Frontal cortex (tissue), 4 donors: ENCODE results near the gene LHFPL2. TPM values are rescaled to one million over a fixed set of nuclear protein-coding genes. Genes with fewer than 3 reads are reported as not detected.

Source experiments
- DNase-seq, 2 donors: peaks; one replicate each; pipeline ENCODE4 v3.0.0; 2012; ENCODE audit warnings: low spot score in 2 of 2
- FAIRE-seq: peaks from 2 replicates; lab custom pipeline; 2012; peaks lifted over from hg19 to GRCh38; lab: Jason Lieb, UNC
- total RNA-seq: library from RNA; depleted of rRNA; stranded (reverse); fragments of >200 nt; gene quantifications from one replicate; pipeline ENCODE4 v1.2.3, GENCODE V29; 2014
- donor health status: control.
- donor health status: control.
- donor health status: control.

The LHFPL2 gene
- total RNA-seq, 1 donor from 2014 or later: 23.2 TPM

DNA sequence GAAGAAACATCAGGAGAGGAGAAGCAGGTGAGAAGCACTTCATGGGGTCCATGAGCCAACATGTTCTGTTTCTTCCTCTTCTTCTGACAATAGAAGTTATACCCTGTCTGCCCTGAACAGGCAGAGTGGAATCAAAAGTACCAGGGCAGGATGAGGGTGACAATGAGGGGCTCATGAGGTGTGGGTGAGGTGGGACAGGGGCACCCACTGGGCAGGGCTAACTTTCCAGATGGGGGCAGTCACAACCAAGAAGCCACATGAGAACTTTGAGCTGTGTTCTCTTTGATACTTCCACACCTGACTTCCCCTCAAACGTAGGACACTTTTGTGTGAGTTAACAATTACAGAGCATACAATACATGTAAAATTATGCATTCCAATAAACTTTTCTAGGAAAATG, 92.7 kb downstream of the LHFPL2 start:
- no peak for DNase-seq
- FAIRE-seq: no peak

DNA sequence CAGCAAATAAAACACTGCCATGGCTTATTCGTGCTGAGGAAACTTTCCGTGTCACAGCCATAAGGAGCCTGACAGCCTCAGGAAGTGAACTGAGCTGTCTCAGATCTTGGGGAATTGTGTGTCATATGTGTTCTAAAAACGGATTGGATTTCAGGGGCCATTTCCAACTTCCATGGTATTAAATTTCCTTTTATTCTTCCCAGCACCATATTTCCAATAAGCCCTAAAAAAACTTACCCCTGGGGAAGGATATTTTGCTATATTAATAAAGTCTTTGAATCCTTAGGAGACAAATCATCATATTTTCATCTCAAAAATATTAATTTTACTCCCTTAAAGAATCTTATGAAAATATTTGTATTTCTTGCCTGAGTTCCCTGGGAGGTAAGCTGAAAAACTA, 93.9 kb downstream of the LHFPL2 start:
- no peak for FAIRE-seq
- DNase-seq: no peak

DNA sequence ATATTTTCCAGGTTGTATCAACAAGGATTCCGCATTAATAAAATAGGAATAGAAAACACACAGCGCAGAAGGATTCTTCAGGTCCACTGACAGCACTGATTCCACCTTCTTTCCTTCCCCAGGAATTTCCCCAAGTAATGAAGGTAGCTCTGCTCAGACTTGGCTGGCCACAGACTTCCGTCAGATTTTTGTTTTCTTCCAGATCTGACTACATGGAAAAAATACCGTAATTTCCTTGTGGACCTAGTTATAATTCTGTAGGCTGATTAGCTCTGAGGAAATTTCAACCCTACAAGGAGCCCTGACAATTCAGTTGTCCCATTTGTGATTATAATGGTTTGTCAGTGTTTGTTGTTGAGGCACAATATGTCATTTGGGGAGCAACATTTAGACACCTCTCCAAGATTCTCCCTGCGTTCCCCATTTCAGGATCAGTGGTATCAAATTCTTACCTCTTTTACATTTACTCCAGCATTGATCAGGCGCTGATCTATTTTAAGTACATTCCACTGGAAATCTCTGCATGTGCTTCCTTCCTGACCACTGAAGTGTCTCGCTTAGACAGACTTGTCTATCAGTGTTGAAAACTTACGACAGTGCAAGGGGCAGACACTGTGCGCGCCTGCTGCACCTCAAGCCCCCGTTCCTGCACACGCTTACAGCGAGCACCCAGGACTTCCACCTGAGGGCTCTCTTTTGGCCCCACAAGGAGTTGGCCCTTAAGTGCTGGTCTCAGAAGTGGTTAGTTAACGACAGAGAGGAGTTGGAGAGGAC, 94.8 kb downstream of the LHFPL2 start:
- DNase-seq (no peak), FAIRE-seq (no peak)

DNA sequence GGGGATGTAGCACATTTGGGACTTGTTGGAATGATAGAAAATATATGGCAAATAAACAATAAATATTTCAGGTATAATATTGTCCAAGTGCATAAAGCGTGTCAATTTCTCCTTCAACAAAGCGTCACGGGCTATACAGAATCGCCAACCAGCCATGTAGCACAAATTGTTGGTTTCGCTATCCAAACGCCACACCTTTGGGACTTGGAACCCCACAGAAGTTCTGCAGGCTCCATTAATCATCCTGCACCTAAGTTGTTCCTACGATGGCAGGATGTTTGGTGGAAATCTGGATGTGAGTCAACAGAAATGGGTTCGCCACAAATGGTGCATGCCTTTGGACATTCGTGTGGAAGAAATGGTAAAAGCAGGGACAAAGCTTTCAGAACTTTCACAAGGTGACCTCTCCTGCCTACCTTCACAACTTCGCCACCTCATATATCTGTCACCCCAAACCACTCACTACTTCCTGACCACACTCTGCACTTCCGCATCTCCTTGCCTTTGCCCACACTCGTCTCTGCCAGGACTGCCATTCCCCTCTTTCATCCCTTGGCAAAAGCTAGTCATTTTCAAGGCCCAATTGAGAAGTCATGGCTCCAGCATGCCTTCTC, 95.7 kb downstream of the LHFPL2 start:
- FAIRE-seq: no peak
- DNase-seq: no peak

DNA sequence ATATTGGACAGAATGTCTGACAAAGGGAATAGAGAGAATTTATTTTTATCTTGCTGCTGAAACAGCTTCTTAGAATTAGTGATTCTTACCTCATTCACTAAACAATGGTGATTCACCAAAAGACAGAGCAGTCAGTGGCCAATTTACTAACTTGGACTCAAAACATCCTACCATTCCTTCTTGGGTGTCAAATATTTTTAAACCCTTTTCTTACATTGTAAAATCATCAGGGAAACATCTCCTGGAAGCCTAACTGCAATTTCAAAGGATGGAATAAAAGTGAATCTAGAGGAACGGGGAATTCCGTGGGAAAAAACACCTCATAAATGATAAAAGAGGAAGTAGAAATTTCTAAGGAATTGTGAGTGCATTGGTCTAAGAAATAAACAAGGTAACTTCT, 97.7 kb downstream of the LHFPL2 start:
- FAIRE-seq (no peak), DNase-seq (no peak)

GRCh38 chr5:78549043-78549442, 99.5 kb downstream of the LHFPL2 start:
- FAIRE-seq (no peak), DNase-seq (no peak)

DNA sequence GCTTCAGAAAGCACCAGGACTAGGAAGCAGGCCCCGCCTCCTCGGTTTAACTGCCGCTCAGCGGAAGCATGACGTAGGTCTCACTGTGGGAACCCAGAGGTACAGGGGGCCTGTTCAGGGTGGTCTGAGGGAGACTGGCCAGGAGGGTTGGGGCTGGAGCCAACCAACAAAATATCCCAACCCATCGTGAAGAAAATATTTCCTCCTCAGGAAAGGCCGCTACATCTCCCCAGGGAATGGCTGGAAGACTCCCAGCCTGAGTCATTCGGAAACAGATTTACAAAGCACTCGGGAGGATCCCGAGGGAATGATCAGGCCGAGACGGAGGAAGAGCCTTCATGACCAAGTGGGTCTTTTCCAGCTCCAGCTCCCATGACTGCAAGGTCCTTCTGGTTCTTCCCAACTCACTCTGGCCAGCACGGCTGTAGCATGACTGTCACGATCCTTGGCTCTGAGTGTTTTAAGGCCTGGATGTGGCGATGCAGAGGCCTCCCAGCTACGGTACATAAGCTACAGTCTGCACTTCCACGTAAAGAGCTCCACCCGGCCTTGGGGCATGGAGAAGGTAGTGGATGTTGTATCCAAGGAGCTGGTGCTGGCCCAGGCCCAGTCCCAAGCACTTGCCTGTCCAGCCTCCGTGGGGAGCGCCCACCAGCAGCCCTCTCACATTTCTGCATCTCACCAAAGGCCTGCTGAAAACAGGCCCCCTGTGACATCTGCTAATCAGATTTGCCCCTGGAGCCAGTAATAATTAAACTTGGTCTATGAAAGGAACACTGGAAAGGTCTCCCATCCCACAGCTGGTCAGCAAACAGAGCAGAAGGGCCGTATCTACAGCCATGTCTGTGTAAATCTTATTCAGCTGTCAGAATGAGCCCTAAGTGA, 100.6 kb downstream of the LHFPL2 start:
- DNase-seq (no peak), FAIRE-seq (no peak)

DNA sequence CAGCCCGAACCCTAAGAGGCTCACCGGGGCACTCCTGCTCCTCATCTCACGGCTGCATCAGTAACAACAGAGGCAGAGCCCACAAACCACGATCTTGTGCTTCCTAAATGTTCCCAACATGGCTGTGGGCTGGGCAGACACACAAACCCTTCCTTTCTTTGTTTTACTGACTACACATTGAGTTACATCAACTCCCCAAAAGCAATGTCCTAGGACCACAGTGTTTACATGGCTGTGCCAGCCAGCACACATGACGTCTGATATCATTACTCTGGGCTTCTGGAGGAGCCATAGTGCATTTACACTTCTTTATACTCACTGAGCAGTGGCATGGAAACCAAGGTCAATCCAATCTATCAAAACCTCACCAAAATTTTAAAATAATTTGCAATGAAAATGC, 101.4 kb downstream of the LHFPL2 start:
- FAIRE-seq (no peak), DNase-seq (no peak)

DNA sequence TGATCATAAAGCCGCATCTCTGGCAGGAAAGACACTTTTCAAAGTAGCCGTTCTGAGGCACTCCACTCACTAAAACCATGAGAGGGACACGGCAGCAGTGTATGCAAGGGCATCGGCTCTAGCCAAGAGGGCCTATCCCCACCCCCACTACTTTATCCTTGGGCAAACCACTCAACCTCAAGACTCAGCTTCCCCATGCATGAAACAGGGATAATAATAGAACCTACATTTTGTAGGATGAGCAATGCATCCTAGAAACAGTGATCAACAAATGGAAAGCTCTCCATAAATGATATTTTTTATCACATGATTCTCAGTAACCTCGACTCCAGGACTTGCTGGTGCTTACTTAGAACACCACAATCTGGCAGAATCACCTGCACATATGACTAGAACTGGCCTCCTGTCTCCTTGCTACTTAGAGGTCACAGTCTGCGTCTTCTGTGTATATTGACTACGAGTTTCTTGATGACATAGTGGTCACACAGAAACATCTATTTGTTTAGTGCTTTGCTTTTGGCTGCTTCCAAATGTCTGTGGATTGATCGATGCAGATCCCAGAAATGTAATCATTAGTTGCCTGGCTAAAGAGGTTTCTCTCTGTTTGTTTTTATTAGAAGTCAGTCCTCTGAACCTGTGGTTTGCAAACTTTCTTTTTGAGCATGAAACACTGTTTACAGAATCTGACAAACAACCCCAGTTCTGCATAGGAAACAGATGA, 102.1 kb downstream of the LHFPL2 start:
- no peak for FAIRE-seq
- no peak for DNase-seq

- FAIRE-seq: no peak
- DNase-seq: no peak
Measured at GRCh38 chr5:78545406-78545805, 103.2 kb downstream of the LHFPL2 start.

- FAIRE-seq (no peak), DNase-seq (no peak)
Measured at GRCh38 chr5:78544561-78545201, 103.9 kb downstream of the LHFPL2 start.

- DNase-seq: no peak
- no peak for FAIRE-seq
Measured at GRCh38 chr5:78543916-78544315, 104.7 kb downstream of the LHFPL2 start.

DNA sequence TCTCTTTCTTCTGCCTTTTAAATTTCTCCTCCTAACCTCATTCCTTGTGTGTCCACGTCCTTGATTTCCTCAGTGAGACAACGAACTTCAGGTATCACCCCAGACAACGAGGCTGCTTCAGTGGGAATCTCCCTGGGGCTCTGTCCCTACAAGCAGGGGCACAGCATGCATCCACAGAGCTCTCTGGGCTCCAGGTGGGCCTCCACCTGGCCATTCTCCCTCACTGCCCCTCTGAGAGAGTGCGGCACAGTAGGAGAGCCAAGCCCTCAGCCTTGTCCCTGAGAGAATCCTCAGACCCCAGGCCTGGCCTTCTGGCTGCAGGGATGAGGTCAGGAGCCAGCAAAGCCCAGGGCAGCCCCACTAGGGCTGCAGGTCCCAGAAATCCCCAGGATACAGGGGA, 105.3 kb downstream of the LHFPL2 start:
- DNase-seq (no peak), FAIRE-seq (no peak)

- no peak for FAIRE-seq
- no peak for DNase-seq
Measured at GRCh38 chr5:78542321-78542840, 106.2 kb downstream of the LHFPL2 start.

GRCh38 chr5:78541086-78541654, 107.4 kb downstream of the LHFPL2 start:
- FAIRE-seq (no peak), DNase-seq (no peak)

GRCh38 chr5:78540335-78541085, 108.1 kb downstream of the LHFPL2 start:
- DNase-seq: peak in 1 of 2 donors; percentile 31
- FAIRE-seq: no peak

GRCh38 chr5:78538240-78538850, 110.2 kb downstream of the LHFPL2 start:
- no peak for FAIRE-seq
- DNase-seq: no peak

GRCh38 chr5:78537821-78538220, 110.8 kb downstream of the LHFPL2 start:
- DNase-seq (peak; percentile 38 to 54), FAIRE-seq (no peak)
